IMR-90 (cell line): ENCODE measurements around the gene DNAJB5. TPM values are rescaled to one million over a fixed set of nuclear protein-coding genes. Genes with fewer than 3 reads are reported as not detected.

Source experiments
- ATAC-seq: fragments of 200-7000 bp; cut with Tn5 transposase; 2 replicates; pipeline ENCODE4 v1.9.1; 2020; ENCODE audit warnings: low read depth, mild to moderate bottlenecking, moderate library complexity
- BruUV-seq: library from RNA; stranded (reverse); fragments of 400-500 nt; replicated peaks from 2 replicates; lab custom pipeline; 2021; lab: Mats Ljungman, UMichigan
- CTCF ChIA-PET: fragments of 300-600 bp; formaldehyde crosslinking; extraction: SDS; loops from one replicate; lab custom pipeline; 2021; ENCODE audit warnings: antibody characterized with exemption; lab: Yijun Ruan, JAX
- POLR2A ChIA-PET: fragments of 300-600 bp; sonication (Branson Sonifier 250); formaldehyde crosslinking; loops from one replicate; lab custom pipeline; 2022; ENCODE audit warnings: antibody characterized with exemption; ENCODE audit not compliant: unreplicated experiment; lab: Charles Lee
- DNase-seq: peaks from one replicate; pipeline ENCODE4 v3.0.0; 2013
- H2AFZ ChIP-seq: replicated peaks from 2 replicates; pipeline ENCODE3; 2013; ENCODE audit warnings: low read length, mild to moderate bottlenecking; ENCODE audit not compliant: poor library complexity
- H2AK5ac ChIP-seq: 2 replicates; pipeline ENCODE4 v1.6.1; 2013; ENCODE audit warnings: low read depth, low read length, inconsistent platforms
- H2AK9ac ChIP-seq: replicated peaks from 2 replicates; pipeline ENCODE3; 2013; ENCODE audit warnings: mild to moderate bottlenecking, low read depth, low read length, moderate library complexity; ENCODE audit not compliant: poor library complexity
- H2BK120ac ChIP-seq: 2 replicates; pipeline ENCODE4 v1.6.1; 2013; ENCODE audit warnings: low read depth, low read length, inconsistent platforms
- H2BK15ac ChIP-seq: 3 replicates; pipeline ENCODE4 v1.6.1; 2013; ENCODE audit warnings: low read depth, low read length, inconsistent platforms
- H2BK20ac ChIP-seq: 2 replicates; pipeline ENCODE4 v1.6.1; 2013; ENCODE audit warnings: low read depth, mild to moderate bottlenecking, inconsistent platforms, low read length, moderate library complexity
- H2BK5ac ChIP-seq: 2 replicates; pipeline ENCODE4 v1.6.1; 2013; ENCODE audit warnings: mild to moderate bottlenecking, low read depth, low read length, inconsistent platforms; ENCODE audit not compliant: poor library complexity, severe bottlenecking
- H3K14ac ChIP-seq: replicated peaks from 2 replicates; pipeline ENCODE4 v1.6.1; 2013; ENCODE audit warnings: low read depth, low read length, inconsistent platforms
- H3K18ac ChIP-seq: 2 replicates; pipeline ENCODE4 v1.6.1; 2013; ENCODE audit warnings: low read depth, low read length, control low read depth
- H3K23ac ChIP-seq: 2 replicates; pipeline ENCODE4 v1.6.1; 2013; ENCODE audit warnings: low read depth, low read length, inconsistent platforms
- H3K27ac ChIP-seq: 2 replicates; pipeline ENCODE4 v1.5.1; 2013; ENCODE audit warnings: mild to moderate bottlenecking, control low read depth, low read length; ENCODE audit not compliant: insufficient read depth
- H3K27me3 ChIP-seq: 2 replicates; pipeline ENCODE4 v1.6.1; 2013; ENCODE audit warnings: low read length; ENCODE audit not compliant: control insufficient read depth, insufficient read depth
- H3K36me3 ChIP-seq: 2 replicates; pipeline ENCODE4 v1.6.1; 2013; ENCODE audit warnings: low read length, mixed read lengths; ENCODE audit not compliant: control insufficient read depth, insufficient read depth
- H3K4ac ChIP-seq: 2 replicates; pipeline ENCODE4 v1.6.1; 2013; ENCODE audit warnings: low read depth, low read length, inconsistent platforms
- H3K4me1 ChIP-seq: 2 replicates; pipeline ENCODE4 v1.6.1; 2013; ENCODE audit warnings: low read length, mixed read lengths; ENCODE audit not compliant: control insufficient read depth, insufficient read depth
- H3K4me2 ChIP-seq: 2 replicates; pipeline ENCODE4 v1.6.1; 2013; ENCODE audit warnings: low read depth, mild to moderate bottlenecking, control low read depth, low read length, moderate library complexity
- H3K4me3 ChIP-seq: 2 replicates; pipeline ENCODE4 v1.5.1; 2013; ENCODE audit warnings: low read depth, mild to moderate bottlenecking, control low read depth, low read length, moderate library complexity; ENCODE audit not compliant: insufficient read depth
- H3K56ac ChIP-seq: 2 replicates; pipeline ENCODE4 v1.6.1; 2013; ENCODE audit warnings: low read length, inconsistent platforms; ENCODE audit not compliant: insufficient read depth; ENCODE audit errors: extremely low read depth
- H3K79me1 ChIP-seq, 2 experiments: 2 replicates each; pipeline ENCODE4 v1.6.1; 2013; ENCODE audit warnings: low read length in 2 of 2, inconsistent platforms in 1 of 2, low read depth in 1 of 2
- H3K9ac ChIP-seq: 2 replicates; pipeline ENCODE4 v1.6.1; 2013; ENCODE audit warnings: low read depth, low read length, control low read depth
- H3K9me1 ChIP-seq: 2 replicates; pipeline ENCODE4 v1.6.1; 2013; ENCODE audit warnings: low read length, inconsistent platforms; ENCODE audit not compliant: insufficient read depth
- H3K9me3 ChIP-seq: 2 replicates; pipeline ENCODE4 v1.6.1; 2013; ENCODE audit warnings: low read length; ENCODE audit not compliant: control insufficient read depth, insufficient read depth
- H4K20me1 ChIP-seq: 2 replicates; pipeline ENCODE4 v1.6.1; 2013; ENCODE audit warnings: low read length, inconsistent platforms; ENCODE audit not compliant: insufficient read depth
- H4K5ac ChIP-seq: 2 replicates; pipeline ENCODE4 v1.6.1; 2013; ENCODE audit warnings: mild to moderate bottlenecking, low read depth, low read length, control low read depth
- H4K8ac ChIP-seq, 2 experiments: 2 replicates each; pipeline ENCODE4 v1.6.1; 2013; ENCODE audit warnings: low read depth in 2 of 2, low read length in 2 of 2, control low read depth in 1 of 2, inconsistent platforms in 1 of 2
- H4K91ac ChIP-seq: 2 replicates; pipeline ENCODE4 v1.6.1; 2013; ENCODE audit warnings: low read depth, low read length, inconsistent platforms; ENCODE audit not compliant: insufficient read depth
- BHLHE40 ChIP-seq: fragments of 150-350 bp; IDR thresholded peaks from 2 replicates; pipeline ENCODE4 v1.6.1; 2016; ENCODE audit warnings: mild to moderate bottlenecking, low read depth, low read length
- CEBPB ChIP-seq: IDR thresholded peaks from 2 replicates; pipeline ENCODE4 v1.6.1; 2012; ENCODE audit warnings: low read depth, low read length, improper control_type of control experiment
- ELK1 ChIP-seq: fragments of 150-350 bp; IDR thresholded peaks from 2 replicates; pipeline ENCODE4 v1.6.1; 2016; ENCODE audit warnings: low read depth, mild to moderate bottlenecking, low read length, moderate library complexity, borderline replicate concordance
- FOS ChIP-seq: fragments of 150-350 bp; IDR thresholded peaks from 2 replicates; pipeline ENCODE4 v1.6.1; 2016; ENCODE audit warnings: low read depth, low read length
- MAFK ChIP-seq: IDR thresholded peaks from 2 replicates; pipeline ENCODE4 v1.6.1; 2012; ENCODE audit warnings: low read depth, low read length, improper control_type of control experiment
- MAZ ChIP-seq: IDR thresholded peaks from 2 replicates; pipeline ENCODE4 v1.6.1; 2012; ENCODE audit warnings: low read depth, mild to moderate bottlenecking, low read length, improper control_type of control experiment, moderate library complexity, borderline replicate concordance
- NFE2L2 ChIP-seq: fragments of 150-350 bp; IDR thresholded peaks from 2 replicates; pipeline ENCODE4 v1.6.1; 2016; ENCODE audit warnings: low read depth, mild to moderate bottlenecking, low read length
- POLR2A ChIP-seq: IDR thresholded peaks from 2 replicates; pipeline ENCODE4 v1.6.1; 2012; ENCODE audit warnings: mild to moderate bottlenecking, low read depth, low read length
- RAD21 ChIP-seq: IDR thresholded peaks from 2 replicates; pipeline ENCODE4 v1.6.1; 2012; ENCODE audit warnings: low read length, improper control_type of control experiment
- RCOR1 ChIP-seq: IDR thresholded peaks from 2 replicates; pipeline ENCODE4 v1.6.1; 2012; ENCODE audit warnings: mild to moderate bottlenecking, low read length, improper control_type of control experiment; ENCODE audit not compliant: insufficient replicate concordance
- RFX5 ChIP-seq: IDR thresholded peaks from 2 replicates; pipeline ENCODE4 v1.8.0; 2012; ENCODE audit warnings: low read depth, mild to moderate bottlenecking, low read length, moderate library complexity
- SMC3 ChIP-seq: fragments of 150-350 bp; IDR thresholded peaks from 2 replicates; pipeline ENCODE4 v1.6.1; 2016; ENCODE audit warnings: low read depth, mild to moderate bottlenecking, antibody characterized with exemption, low read length, moderate library complexity
- USF2 ChIP-seq: fragments of 150-350 bp; IDR thresholded peaks from 2 replicates; pipeline ENCODE4 v1.6.1; 2017; ENCODE audit warnings: mild to moderate bottlenecking, antibody characterized with exemption, low read length, low read depth
- WGBS, 2 experiments: methylation state at CpG; one replicate each; pipeline versions ENCODE4 v1.1.5 to v1.1.7; 2013; ENCODE audit warnings: missing lambda C conversion rate in 2 of 2; ENCODE audit not compliant: insufficient read length in 1 of 2; ENCODE audit errors: extremely low coverage in 2 of 2; 5-methylcytosine and 5-hydroxymethylcytosine counted together
- dilution Hi-C: fragments of 300-500 bp; cut with HindIII; formaldehyde crosslinking; loops from one replicate; pipeline ENCODE4 v1.14.3; 2018; ENCODE audit warnings: low sequenced_read_pairs; ENCODE audit not compliant: unreplicated experiment
- in situ Hi-C: fragments of 300-500 bp; cut with MboI; formaldehyde crosslinking; loops from 3 replicates; pipeline ENCODE4 v1.14.3; 2019; ENCODE audit warnings: low sequenced_read_pairs, inconsistent platforms, mixed read lengths
- intact Hi-C: fragments of 100-400 bp; cut with micrococcal nuclease; formaldehyde crosslinking; loops from 2 replicates; pipeline ENCODE4 v1.10.0; 2022
- polyA plus RNA-seq, 3 experiments: library from polyadenylated mRNA; depleted of rRNA; stranded (reverse); fragments of >200 nt; gene quantifications; 2 replicates each; pipeline ENCODE4 v1.2.3, GENCODE V29; 2012; ENCODE audit warnings: low replicate concordance in 1 of 3
- total RNA-seq: library from RNA; depleted of rRNA; stranded (reverse); fragments of >200 nt; gene quantifications from 2 replicates; pipeline ENCODE4 v1.2.3, GENCODE V29; 2012

DNAJB5 gene
- total and polyA plus RNA-seq, 2 of the 4 experiments (the other 2 are of a cell fraction): 11.4 to 14.9 TPM

- intact Hi-C loops: no loop called here
- BruUV-seq: no TSS peak
- no peak for ATAC-seq
These were observed 2.2 kb downstream of the DNAJB5 start for GRCh38 chr9:34991607-34992375.

More at GRCh38 chr9:34991607-34992375, 2.2 kb downstream of the DNAJB5 start:
- H2BK20ac ChIP-seq: peak overlapping the region; percentile 91
- H2BK5ac ChIP-seq: peak overlapping the region; percentile 81
- H2AK9ac ChIP-seq: peak overlapping the region; percentile 93
- H3K36me3 ChIP-seq: peaks cover 8% of the 10 kb centered on the region
- no peaks in the 10 kb centered on the region for H3K27me3 ChIP-seq
- peak overlapping the region; percentile 93; the same call in 2 of the 3 replicates for H2BK15ac ChIP-seq
- peak overlapping the region; percentile 88 for H3K14ac ChIP-seq
- POLR2A ChIA-PET: interaction anchor here (0.9 kb wide), 1 partner anchor 105 kb away, joined by 4 read pairs; the partner anchor contains the start of gene PIGO
- CTCF ChIA-PET: interaction anchor here (0.6 kb wide), 1 partner anchor 60 kb away, joined by 3 read pairs; no protein-coding TSS in a partner anchor
- H3K4me1 ChIP-seq: peaks cover 44% of the 10 kb centered on the region
- H3K79me1 ChIP-seq: peaks cover 10 to 57% of the 10 kb centered on the region in 2 experiments
- peak overlapping the region; percentile 55 for H3K4me2 ChIP-seq
- H4K20me1 ChIP-seq: no peaks in the 10 kb centered on the region
- peak overlapping the region; percentile 65 to 70 for H4K8ac ChIP-seq
- H3K4ac ChIP-seq: peak overlapping the region; percentile 94
- in situ Hi-C loops: no loop called here
- peak overlapping the region; percentile 67 for H4K91ac ChIP-seq
- peak overlapping the region; percentile 70 for H4K5ac ChIP-seq
- peak overlapping the region; percentile 82 for H2AFZ ChIP-seq
- peak overlapping the region; percentile 65 for H3K56ac ChIP-seq
- dilution Hi-C loops: no loop called here
- no CpG with 5 or more reads among the region's 15 CpGs for WGBS, 2 experiments
- no peaks in the 10 kb centered on the region for H3K9me3 ChIP-seq
- peak overlapping the region; percentile 79 for H2BK120ac ChIP-seq
- H3K9me1 ChIP-seq: peaks cover 42% of the 10 kb centered on the region
- peak overlapping the region; percentile 70 for H3K18ac ChIP-seq
- H3K23ac ChIP-seq: peak overlapping the region; percentile 79
- no peak overlapping the region for H3K9ac ChIP-seq
- H3K4me3 ChIP-seq: no peak overlapping the region
- TF ChIP-seq MAZ: no peak
- TF ChIP-seq SMC3: no peak
- TF ChIP-seq USF2: no peak
- TF ChIP-seq BHLHE40: no peak
- no peak for TF ChIP-seq CEBPB
- TF ChIP-seq POLR2A: no peak
- TF ChIP-seq MAFK: no peak
- TF ChIP-seq RFX5: no peak
- no peak for TF ChIP-seq NFE2L2
- TF ChIP-seq RAD21: no peak
- TF ChIP-seq ELK1: no peak
- no peak for TF ChIP-seq FOS
- no peak for TF ChIP-seq RCOR1
- DNase-seq: no peak
- H3K27ac ChIP-seq: peak overlapping the region; percentile 72
- peak overlapping the region; percentile 97 for H2AK5ac ChIP-seq
